Nephron (organoid): Measurements from ENCODE around the gene SIGLEC9.

ENCODE experiments used
- H3K27ac Mint-ChIP-seq, 3 experiments: 2 replicates each; pipeline ENCODE4 v1.8.0; 2020; ENCODE audit warnings: mixed read lengths in 3 of 3, mild to moderate bottlenecking in 2 of 3, moderate library complexity in 1 of 3
- H3K27me3 Mint-ChIP-seq: 2 replicates; pipeline ENCODE4 v1.8.0; 2021; ENCODE audit warnings: low read depth, mild to moderate bottlenecking, moderate library complexity, mixed read lengths
- H3K36me3 Mint-ChIP-seq: 2 replicates; pipeline ENCODE4 v1.8.0; 2020; ENCODE audit warnings: low read depth, mixed read lengths
- H3K4me1 Mint-ChIP-seq: 2 replicates; pipeline ENCODE4 v1.8.0; 2020; ENCODE audit warnings: mixed read lengths
- H3K4me3 Mint-ChIP-seq, 3 experiments: 2 replicates each; pipeline ENCODE4 v1.8.0; 2020; ENCODE audit warnings: mild to moderate bottlenecking in 3 of 3, mixed read lengths in 3 of 3, moderate library complexity in 2 of 3
- H3K9me3 Mint-ChIP-seq: 2 replicates; pipeline ENCODE4 v1.8.0; 2020; ENCODE audit warnings: mixed read lengths
- TF ChIP-seq, protein P1 (sequence below), 3 experiments: fragments of 200-600 bp; sonication (generic); IDR thresholded peaks; one replicate each; pipeline ENCODE4 v1.5.0; 2021; ENCODE audit warnings: antibody characterized with exemption in 3 of 3; ENCODE audit not compliant: unreplicated experiment in 3 of 3

SIGLEC9 gene

DNA sequence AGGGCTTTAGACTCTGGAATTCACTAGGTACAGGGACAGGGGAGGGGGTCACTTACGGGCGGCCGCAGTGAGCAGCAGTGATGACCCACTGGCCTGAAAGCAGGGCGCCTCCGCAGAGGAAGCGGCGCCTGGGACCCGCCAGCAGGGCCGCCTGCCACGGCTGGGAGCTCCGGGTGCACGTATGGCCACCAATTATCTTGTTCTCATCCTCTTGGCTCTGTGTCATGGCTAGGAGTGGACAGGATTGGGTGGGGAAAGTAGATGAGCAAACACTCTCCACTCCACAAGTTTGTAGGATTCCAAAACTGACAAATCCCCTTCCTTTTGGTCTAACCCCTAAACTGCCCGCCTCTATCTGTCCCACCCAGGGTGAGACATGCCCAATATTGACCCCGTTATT, 43.2 kb upstream of the SIGLEC9 start:
- no peaks in the 10 kb centered on the region for H3K36me3 Mint-ChIP-seq
- no peak overlapping the region for H3K4me3 Mint-ChIP-seq

DNA sequence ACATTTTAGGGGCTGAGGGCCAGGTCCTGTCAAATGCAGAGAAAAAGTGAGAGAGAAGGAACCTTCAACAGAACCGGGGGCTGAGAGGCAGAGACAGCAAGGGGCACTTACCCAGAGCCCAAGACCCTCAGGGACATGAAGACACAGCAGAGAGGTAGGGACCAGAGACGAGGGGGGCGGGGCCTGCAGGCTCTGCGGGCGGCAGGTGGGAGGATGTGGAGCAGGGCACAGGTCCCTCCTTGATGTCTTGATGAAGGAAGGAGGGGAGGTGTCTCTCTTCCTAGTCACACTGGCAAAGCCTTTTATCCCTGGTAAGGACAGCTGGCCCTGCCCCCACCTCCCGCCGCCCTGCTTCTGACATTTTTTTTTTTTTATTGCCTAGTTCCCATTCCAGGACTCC, 42.1 kb upstream of the SIGLEC9 start, which contains the start of gene KLK14:
Gene KLK14, minus strand, starts transcription at position 277 of the 400 bp plus-strand sequence. Its CDS starts 273 bp downstream, at position 4.
- TF ChIP-seq, protein P1, sequence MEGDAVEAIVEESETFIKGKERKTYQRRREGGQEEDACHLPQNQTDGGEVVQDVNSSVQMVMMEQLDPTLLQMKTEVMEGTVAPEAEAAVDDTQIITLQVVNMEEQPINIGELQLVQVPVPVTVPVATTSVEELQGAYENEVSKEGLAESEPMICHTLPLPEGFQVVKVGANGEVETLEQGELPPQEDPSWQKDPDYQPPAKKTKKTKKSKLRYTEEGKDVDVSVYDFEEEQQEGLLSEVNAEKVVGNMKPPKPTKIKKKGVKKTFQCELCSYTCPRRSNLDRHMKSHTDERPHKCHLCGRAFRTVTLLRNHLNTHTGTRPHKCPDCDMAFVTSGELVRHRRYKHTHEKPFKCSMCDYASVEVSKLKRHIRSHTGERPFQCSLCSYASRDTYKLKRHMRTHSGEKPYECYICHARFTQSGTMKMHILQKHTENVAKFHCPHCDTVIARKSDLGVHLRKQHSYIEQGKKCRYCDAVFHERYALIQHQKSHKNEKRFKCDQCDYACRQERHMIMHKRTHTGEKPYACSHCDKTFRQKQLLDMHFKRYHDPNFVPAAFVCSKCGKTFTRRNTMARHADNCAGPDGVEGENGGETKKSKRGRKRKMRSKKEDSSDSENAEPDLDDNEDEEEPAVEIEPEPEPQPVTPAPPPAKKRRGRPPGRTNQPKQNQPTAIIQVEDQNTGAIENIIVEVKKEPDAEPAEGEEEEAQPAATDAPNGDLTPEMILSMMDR (IDR thresholded peaks at IDR 0.05; ENCODE audit: unreplicated experiment in 3 of 3) = no peak
- no peak within 1 kb of the TSS for H3K27ac Mint-ChIP-seq

More for the DNA sequence above, 43.2 kb upstream of the SIGLEC9 start:
- H3K27ac Mint-ChIP-seq = no peak overlapping the region
- peaks cover 33% of the 10 kb centered on the region for H3K27me3 Mint-ChIP-seq
- TF ChIP-seq, protein P1 (IDR thresholded peaks at IDR 0.05; ENCODE audit: unreplicated experiment in 3 of 3) = no peak
- H3K4me1 Mint-ChIP-seq = no peaks in the 10 kb centered on the region
- no peaks in the 10 kb centered on the region for H3K9me3 Mint-ChIP-seq

DNA sequence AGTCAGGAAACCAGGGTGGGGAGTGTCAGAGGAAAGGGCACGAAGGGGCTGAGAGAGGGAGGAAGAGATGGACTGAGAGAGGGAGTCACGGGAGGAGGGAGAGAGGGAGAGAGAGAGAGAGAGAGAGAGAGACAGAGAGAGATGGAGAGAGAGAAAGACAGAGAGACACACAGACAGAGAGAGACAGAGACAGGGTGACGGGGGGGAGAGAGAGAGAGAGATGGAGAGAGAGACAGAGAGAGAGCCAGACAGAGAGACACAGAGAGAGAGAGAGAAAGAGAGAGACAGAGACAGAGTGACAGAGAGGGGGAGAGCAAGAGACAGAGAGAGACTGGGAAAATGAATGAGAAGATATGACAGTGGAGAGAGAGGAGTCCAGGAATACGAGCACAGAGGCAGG, 41.5 kb upstream of the SIGLEC9 start:
- Mint-ChIP-seq H3K9me3 (no peaks in the 10 kb centered on the region), H3K27ac (no peak overlapping the region), H3K27me3 (peaks cover 30% of the 10 kb centered on the region), H3K4me3 (no peak overlapping the region), H3K4me1 (no peaks in the 10 kb centered on the region), H3K36me3 (no peaks in the 10 kb centered on the region)
- TF ChIP-seq, protein P1 (IDR thresholded peaks at IDR 0.05; ENCODE audit: unreplicated experiment in 3 of 3) = no peak

More for the DNA sequence above, 42.1 kb upstream of the SIGLEC9 start, which contains the start of gene KLK14:
- Mint-ChIP-seq H3K27me3 (peaks cover 32% of the 10 kb centered on the region), H3K36me3 (no peaks in the 10 kb centered on the region), H3K4me1 (no peaks in the 10 kb centered on the region), H3K4me3 (no peak within 1 kb of the TSS), H3K9me3 (no peaks in the 10 kb centered on the region)

DNA sequence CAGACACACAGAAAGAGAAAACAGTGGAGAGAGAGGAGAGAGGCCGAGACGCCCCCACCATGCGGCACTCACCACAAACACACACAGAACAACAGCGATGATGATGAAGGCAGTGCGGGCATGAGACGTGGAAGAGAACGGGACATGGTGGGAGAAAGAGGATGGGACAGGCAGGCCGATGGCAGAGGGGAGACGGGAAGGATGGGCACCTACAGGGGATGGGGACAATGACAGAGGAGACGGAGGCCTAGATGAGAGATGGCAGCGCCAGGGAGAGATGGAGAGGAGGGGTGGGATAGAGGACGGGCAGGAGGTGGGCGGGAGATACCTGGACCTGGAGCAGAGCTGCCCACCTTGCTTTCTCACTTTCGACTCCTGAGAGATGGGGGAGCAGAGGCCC, 40.9 kb upstream of the SIGLEC9 start:
- H3K36me3 Mint-ChIP-seq = no peaks in the 10 kb centered on the region
- no peak overlapping the region for H3K27ac Mint-ChIP-seq
- no peaks in the 10 kb centered on the region for H3K4me1 Mint-ChIP-seq
- H3K27me3 Mint-ChIP-seq = peaks cover 28% of the 10 kb centered on the region
- TF ChIP-seq, protein P1 (IDR thresholded peaks at IDR 0.05; ENCODE audit: unreplicated experiment in 3 of 3) = no peak
- H3K4me3 Mint-ChIP-seq = no peak overlapping the region
- no peaks in the 10 kb centered on the region for H3K9me3 Mint-ChIP-seq

DNA sequence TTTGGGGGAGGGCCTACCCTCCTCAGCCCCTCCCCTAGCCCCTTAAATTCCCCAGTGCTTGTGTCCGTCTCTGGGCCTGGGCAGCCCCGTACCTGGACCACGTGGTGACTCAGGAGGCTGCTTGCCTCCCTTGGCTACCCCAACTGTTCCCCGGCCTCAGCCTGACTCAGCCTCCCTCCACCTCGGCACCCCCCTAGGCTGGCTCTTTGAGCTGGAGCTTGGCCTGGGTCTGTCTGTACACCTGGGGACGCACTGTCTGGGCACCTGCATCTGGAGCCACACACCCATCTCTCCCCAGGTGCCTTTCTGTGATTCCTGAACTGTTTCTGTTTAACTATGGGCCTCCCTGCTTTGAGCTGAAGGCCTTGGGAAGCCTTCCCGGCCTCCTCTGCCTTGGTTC, 40.2 kb upstream of the SIGLEC9 start:
- no peaks in the 10 kb centered on the region for H3K36me3 Mint-ChIP-seq
- no peak overlapping the region for H3K27ac Mint-ChIP-seq
- H3K4me1 Mint-ChIP-seq = no peaks in the 10 kb centered on the region
- peaks cover 28% of the 10 kb centered on the region for H3K27me3 Mint-ChIP-seq
- no peaks in the 10 kb centered on the region for H3K9me3 Mint-ChIP-seq
- TF ChIP-seq, protein P1 (IDR thresholded peaks at IDR 0.05; ENCODE audit: unreplicated experiment in 3 of 3) = no peak
- H3K4me3 Mint-ChIP-seq = no peak overlapping the region

DNA sequence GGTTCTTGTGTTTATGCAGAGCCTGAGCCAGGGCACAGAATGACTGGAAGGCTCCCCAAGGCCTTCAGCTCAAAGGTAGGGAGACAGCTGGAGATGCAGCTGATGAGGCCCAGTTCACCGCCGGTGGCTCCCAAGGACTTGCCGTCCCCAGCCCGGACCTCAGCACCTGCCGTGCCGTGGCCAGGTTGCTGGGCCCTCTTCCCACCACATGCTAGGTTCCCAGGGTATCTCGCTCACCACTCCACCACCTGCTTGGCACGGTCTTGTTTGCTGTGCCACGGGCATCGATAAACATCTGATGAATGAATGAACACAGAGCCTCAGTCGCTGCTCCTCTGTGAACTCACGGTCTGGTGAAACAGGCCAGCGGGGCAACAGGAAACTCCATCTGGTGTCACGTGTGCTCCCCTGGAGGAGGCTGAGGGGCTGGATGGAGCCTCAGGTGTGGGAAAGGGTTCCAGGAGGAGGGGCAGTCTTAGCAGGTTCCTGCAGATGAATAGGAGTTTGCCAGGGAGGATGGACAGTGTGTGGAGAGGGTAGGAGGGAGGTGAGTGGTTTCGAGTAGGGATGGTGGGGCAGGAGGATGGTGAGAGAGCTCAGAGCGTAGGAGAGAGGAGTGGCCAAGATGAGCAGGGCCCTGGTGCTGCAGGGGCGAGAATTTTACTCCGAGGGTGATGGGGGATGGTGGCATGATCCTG, 38.4 kb upstream of the SIGLEC9 start:
- Mint-ChIP-seq H3K9me3 (no peaks in the 10 kb centered on the region), H3K36me3 (no peaks in the 10 kb centered on the region), H3K27me3 (peaks cover 28% of the 10 kb centered on the region), H3K27ac (no peak overlapping the region), H3K4me1 (no peaks in the 10 kb centered on the region), H3K4me3 (no peak overlapping the region)
- TF ChIP-seq, protein P1 (IDR thresholded peaks at IDR 0.05; ENCODE audit: unreplicated experiment in 3 of 3) = no peak
